GM12878 (cell line): Measurements from ENCODE around the gene SNX21. TPM values are rescaled to one million over a fixed set of nuclear protein-coding genes. Genes with fewer than 3 reads are reported as not detected.

Experiments used
- ATAC-seq: fragments of 200-7000 bp; cut with Tn5 transposase; 3 replicates; pipeline ENCODE4 v1.9.1; 2020; ENCODE audit warnings: mild to moderate bottlenecking, moderate library complexity
- BruUV-seq: library from RNA; stranded (reverse); fragments of 400-500 nt; replicated peaks from 2 replicates; lab custom pipeline; 2021; lab: Mats Ljungman, UMichigan
- CTCF ChIA-PET: fragments of 300-600 bp; sonication (Branson Sonifier 250); formaldehyde crosslinking; extraction: SDS; loops from one replicate; lab custom pipeline; 2021; ENCODE audit warnings: inconsistent platforms; lab: Yijun Ruan, JAX
- POLR2A ChIA-PET: fragments of 350-600 bp; formaldehyde crosslinking; extraction: SDS; loops from one replicate; lab custom pipeline; 2021; ENCODE audit warnings: inconsistent platforms; lab: Charles Lee
- RAD21 ChIA-PET: fragments of 300-600 bp; sonication (Branson Sonifier 250); formaldehyde crosslinking; loops from one replicate; lab custom pipeline; 2023; ENCODE audit warnings: antibody characterized with exemption; ENCODE audit not compliant: unreplicated experiment; lab: Charles Lee
- SMC1A ChIA-PET: fragments of 300-600 bp; sonication (Branson Sonifier 250); formaldehyde crosslinking; loops from one replicate; lab custom pipeline; 2023; ENCODE audit not compliant: unreplicated experiment, uncharacterized antibody; lab: Charles Lee
- DNase-seq: peaks from one replicate; pipeline ENCODE4 v3.0.0-alpha.2; 2011; ENCODE audit warnings: low read depth, low spot score
- FAIRE-seq: peaks from 3 replicates; lab custom pipeline; 2011; peaks lifted over from hg19 to GRCh38; lab: Jason Lieb, UNC
- H2AFZ ChIP-seq: 2 replicates; pipeline ENCODE4 v1.6.0; 2011; ENCODE audit warnings: low read depth, low read length, control low read depth; ENCODE audit not compliant: control insufficient read depth
- H3K27ac ChIP-seq: 2 replicates; pipeline ENCODE4 v1.5.1; 2011; ENCODE audit warnings: control low read depth; ENCODE audit not compliant: control insufficient read depth, insufficient read depth
- H3K27me3 ChIP-seq, 2 experiments: replicated peaks in 1 of 2; 2 replicates each; pipeline versions ENCODE4 v1.6.0 to v1.6.1; 2011; ENCODE audit warnings: low read length in 1 of 2; ENCODE audit not compliant: control insufficient read depth in 2 of 2, insufficient read depth in 2 of 2
- H3K36me3 ChIP-seq, 2 experiments: 2 replicates each; pipeline ENCODE4 v1.5.1; 2011; ENCODE audit warnings: low read length in 1 of 2; ENCODE audit not compliant: control insufficient read depth in 2 of 2, insufficient read depth in 2 of 2
- H3K4me1 ChIP-seq: 2 replicates; pipeline ENCODE4 v1.6.1; 2011; ENCODE audit warnings: mild to moderate bottlenecking, low read length, moderate library complexity, mixed read lengths; ENCODE audit not compliant: control insufficient read depth, insufficient read depth
- H3K4me2 ChIP-seq: 2 replicates; pipeline ENCODE4 v1.6.0; 2011; ENCODE audit warnings: control low read depth; ENCODE audit not compliant: control insufficient read depth, insufficient read depth
- H3K4me3 ChIP-seq: fragments of 200-600 bp; sonication (generic); 2 replicates; pipeline ENCODE4 v1.5.1; 2016
- H3K79me2 ChIP-seq: 2 replicates; pipeline ENCODE4 v1.6.0; 2011; ENCODE audit warnings: low read length; ENCODE audit not compliant: control insufficient read depth, insufficient read depth
- H3K9ac ChIP-seq: 2 replicates; pipeline ENCODE4 v1.8.0; 2011; ENCODE audit warnings: low read length, control low read depth, mixed read lengths; ENCODE audit not compliant: control insufficient read depth, insufficient read depth
- H3K9me3 ChIP-seq: replicated peaks from 3 replicates; pipeline ENCODE4 v1.5.1; 2011; ENCODE audit warnings: mild to moderate bottlenecking, low read length; ENCODE audit not compliant: control insufficient read depth, insufficient read depth
- H4K20me1 ChIP-seq: 2 replicates; pipeline ENCODE4 v1.6.0; 2011; ENCODE audit not compliant: control insufficient read depth, insufficient read depth
- BCL3 ChIP-seq: IDR thresholded peaks from 2 replicates; pipeline ENCODE4 v1.6.1; 2011; ENCODE audit warnings: borderline replicate concordance, low read depth, mild to moderate bottlenecking, moderate library complexity, low read length; ENCODE audit not compliant: insufficient read depth, poor library complexity, severe bottlenecking
- BMI1 ChIP-seq: fragments of 450-650 bp; IDR thresholded peaks from 2 replicates; pipeline ENCODE4 v1.6.1; 2016; ENCODE audit warnings: mild to moderate bottlenecking, moderate library complexity, borderline replicate concordance
- BRCA1 ChIP-seq: IDR thresholded peaks from 2 replicates; pipeline ENCODE4 v1.6.1; 2011; ENCODE audit warnings: low read depth, low read length, improper control_type of control experiment
- ELK1 ChIP-seq: IDR thresholded peaks from 2 replicates; pipeline ENCODE4 v1.6.1; 2012; ENCODE audit warnings: low read depth, low read length, improper control_type of control experiment
- IKZF1 ChIP-seq: fragments of 450-650 bp; conservative IDR thresholded peaks from 2 replicates; pipeline ENCODE4 v1.6.1; 2017; ENCODE audit warnings: antibody characterized with exemption, mild to moderate bottlenecking
- PAX8 ChIP-seq: fragments of 450-650 bp; IDR thresholded peaks from 2 replicates; pipeline ENCODE4 v1.6.1; 2017; ENCODE audit warnings: mild to moderate bottlenecking, moderate library complexity
- RAD21 ChIP-seq: IDR thresholded peaks from 2 replicates; pipeline ENCODE4 v1.6.1; 2011; ENCODE audit warnings: mild to moderate bottlenecking, low read depth, low read length, moderate library complexity; ENCODE audit not compliant: insufficient read depth
- REST ChIP-seq: IDR thresholded peaks from 2 replicates; pipeline ENCODE4 v1.6.1; 2012; ENCODE audit warnings: mild to moderate bottlenecking, low read depth, low read length
- TBL1XR1 ChIP-seq: IDR thresholded peaks from 2 replicates; pipeline ENCODE4 v1.6.1; 2012; ENCODE audit warnings: low read depth, low read length, improper control_type of control experiment
- TCF12 ChIP-seq: IDR thresholded peaks from 2 replicates; pipeline ENCODE4 v1.6.1; 2011; ENCODE audit warnings: low read depth, mild to moderate bottlenecking, low read length
- YBX1 ChIP-seq: fragments of 450-650 bp; IDR thresholded peaks from 2 replicates; pipeline ENCODE4 v1.6.1; 2016; ENCODE audit warnings: antibody characterized with exemption
- ZNF207 ChIP-seq: fragments of 450-650 bp; IDR thresholded peaks from 2 replicates; pipeline ENCODE4 v1.6.1; 2014; ENCODE audit warnings: antibody characterized with exemption, mild to moderate bottlenecking, borderline replicate concordance
- WGBS: methylation state at CpG from one replicate; pipeline ENCODE4 v1.1.6; 2016; ENCODE audit warnings: low lambda C conversion rate; ENCODE audit not compliant: insufficient replicate concordance, insufficient coverage; ENCODE audit errors: missing lambda C conversion rate; 5-methylcytosine and 5-hydroxymethylcytosine counted together
- in situ Hi-C: fragments of 300-500 bp; cut with MboI; formaldehyde crosslinking; loops from 9 replicates; pipeline ENCODE4 v1.14.3; 2018; ENCODE audit warnings: mixed read lengths
- intact Hi-C: fragments of 100-400 bp; cut with micrococcal nuclease; formaldehyde crosslinking; loops from one replicate; pipeline ENCODE4 v1.14.2; 2022; ENCODE audit not compliant: unreplicated experiment
- polyA plus RNA-seq, 11 experiments: library from polyadenylated mRNA; depleted of rRNA in 4 of 11; unstranded in 6 of 11; stranded (reverse) in 5 of 11; fragments of >200 nt; fragmentation: Nextera tagmentation in 4 of 11; fragmentation: Illumina TruSeq in 1 of 11; extraction: Ambion mirVana in 4 of 11; extraction: Trizol in 1 of 11; gene quantifications; 1 replicate in 1 of 11; 2 replicates in 10 of 11; pipeline versions ENCODE4 v1.2.1 to v1.2.3, GENCODE V29; 2011 to 2016; ENCODE audit warnings: inconsistent platforms in 2 of 11, missing spikeins in 2 of 11, low read depth in 1 of 11
- total RNA-seq, 4 experiments: library from RNA; depleted of rRNA in 3 of 4; stranded (reverse); fragments of >200 nt in 3 of 4; fragmentation: Illumina TruSeq in 1 of 4; extraction: Trizol in 1 of 4; gene quantifications; 2 replicates each; pipeline versions ENCODE4 v1.2.1 to v1.2.3, GENCODE V29; 2013 to 2021
- TF ChIP-seq, protein P1 (sequence below), 3 experiments: IDR thresholded peaks in 2 of 3; conservative IDR thresholded peaks in 1 of 3; 2 replicates each; pipeline ENCODE4 v1.5.1; 2011; ENCODE audit warnings: low read depth in 3 of 3, low read length in 3 of 3, mild to moderate bottlenecking in 3 of 3, control low read depth in 2 of 3, moderate library complexity in 2 of 3, inconsistent platforms in 1 of 3, mixed read lengths in 1 of 3; ENCODE audit not compliant: control insufficient read depth in 2 of 3, insufficient read depth in 1 of 3; ENCODE audit errors: extremely low read depth in 1 of 3

SNX21 gene
- total and polyA plus RNA-seq, 10 of the 15 experiments (the other 5 are each of a cell fraction or from before 2014, with no cell fraction given) = 0.10 to 1.4 (median 0.57) TPM

GRCh38 chr20:45857114-45857881 is 23.7 kb downstream of the SNX21 start, which contains the start of the genes ACOT8 and ZSWIM3:
Gene ACOT8 (minus strand): TSS chr20:45857392. CDS start chr20:45857315, 77 bp downstream.
Gene ZSWIM3 (plus strand): TSS chr20:45857614. CDS start chr20:45857826, 212 bp downstream.
- WGBS = under 1% methylated on average over 36 of the region's 36 CpGs
- H2AFZ ChIP-seq = peak within 1 kb of the TSS; percentile 98
- POLR2A ChIA-PET = interaction anchor here (0.7 to 2.3 kb wide), 11 partner anchors 24 to 1594 kb away, joined by 3 to 16 read pairs (median 4); partner anchors contain the start of genes CTSA, NEURL2, PCIF1 and UBE2C
- TF ChIP-seq ELK1 (peak; percentile 91), REST (no peak), PAX8 (no peak; the same call in 1 of the 2 replicates), BRCA1 (no peak), BCL3 (no peak), IKZF1 (peak; percentile 44), BMI1 (no peak), YBX1 (no peak), ZNF207 (no peak), TCF12 (peak; percentile 62; the same call in 1 of the 2 replicates), TBL1XR1 (0 out of 2 replicates have a peak, but pooled peaks have one; percentile 16), RAD21 (no peak)
- TF ChIP-seq, protein P1, sequence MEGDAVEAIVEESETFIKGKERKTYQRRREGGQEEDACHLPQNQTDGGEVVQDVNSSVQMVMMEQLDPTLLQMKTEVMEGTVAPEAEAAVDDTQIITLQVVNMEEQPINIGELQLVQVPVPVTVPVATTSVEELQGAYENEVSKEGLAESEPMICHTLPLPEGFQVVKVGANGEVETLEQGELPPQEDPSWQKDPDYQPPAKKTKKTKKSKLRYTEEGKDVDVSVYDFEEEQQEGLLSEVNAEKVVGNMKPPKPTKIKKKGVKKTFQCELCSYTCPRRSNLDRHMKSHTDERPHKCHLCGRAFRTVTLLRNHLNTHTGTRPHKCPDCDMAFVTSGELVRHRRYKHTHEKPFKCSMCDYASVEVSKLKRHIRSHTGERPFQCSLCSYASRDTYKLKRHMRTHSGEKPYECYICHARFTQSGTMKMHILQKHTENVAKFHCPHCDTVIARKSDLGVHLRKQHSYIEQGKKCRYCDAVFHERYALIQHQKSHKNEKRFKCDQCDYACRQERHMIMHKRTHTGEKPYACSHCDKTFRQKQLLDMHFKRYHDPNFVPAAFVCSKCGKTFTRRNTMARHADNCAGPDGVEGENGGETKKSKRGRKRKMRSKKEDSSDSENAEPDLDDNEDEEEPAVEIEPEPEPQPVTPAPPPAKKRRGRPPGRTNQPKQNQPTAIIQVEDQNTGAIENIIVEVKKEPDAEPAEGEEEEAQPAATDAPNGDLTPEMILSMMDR (IDR thresholded peaks at IDR 0.05 in 2 of 3, conservative IDR thresholded peaks at IDR 0.05 in 1 of 3; ENCODE audit: control insufficient read depth in 2 of 3, extremely low read depth in 1 of 3, insufficient read depth in 1 of 3, low read depth in 3 of 3, low read length in 3 of 3) = no peak

More at GRCh38 chr20:45857114-45857881, 23.7 kb downstream of the SNX21 start, which contains the start of the genes ACOT8 and ZSWIM3:
- BruUV-seq = no TSS peak
- SMC1A ChIA-PET = interaction anchor here (0.8 to 1.5 kb wide), 5 partner anchors 11 to 103 kb away, joined by 3 to 5 read pairs (median 4); partner anchors contain the start of genes PCIF1 and ZSWIM1
- intact Hi-C loops = loop anchor here (2.0 to 5.0 kb wide), 3 partner anchors 34 to 78 kb away; partner anchors contain the start of genes CTSA, NEURL2, PCIF1 and UBE2C
- peaks cover 8% of the 10 kb centered on the region for H3K4me1 ChIP-seq
- DNase-seq (peak; percentile 100), FAIRE-seq (peak; percentile 97), ATAC-seq (peak; percentile 98)
- CTCF ChIA-PET = interaction anchor here (1.0 to 2.6 kb wide), 10 partner anchors 15 to 113 kb away, joined by 3 to 11 read pairs (median 4); partner anchors contain the start of gene ZSWIM1
- no peaks in the 10 kb centered on the region for H4K20me1 ChIP-seq
- peak within 1 kb of the TSS; percentile 98 for H3K4me2 ChIP-seq
- peak within 1 kb of the TSS; percentile 97 for H3K4me3 ChIP-seq
- no peaks in the 10 kb centered on the region for H3K27me3 ChIP-seq
- H3K9ac ChIP-seq = peak within 1 kb of the TSS; percentile 89
- peak within 1 kb of the TSS; percentile 96 for H3K27ac ChIP-seq
- in situ Hi-C loops = no loop called here
- no peaks in the 10 kb centered on the region for H3K36me3 ChIP-seq
- peaks cover 19% of the 10 kb centered on the region for H3K79me2 ChIP-seq
- RAD21 ChIA-PET = interaction anchor here (0.9 to 1.8 kb wide), 3 partner anchors 15 to 104 kb away, joined by 3 to 6 read pairs (median 5); partner anchors contain the start of gene ZSWIM1
- no peaks in the 10 kb centered on the region for H3K9me3 ChIP-seq
